ENCODE measurements around the gene SLC22A15.

Gene SLC22A15

DNA sequence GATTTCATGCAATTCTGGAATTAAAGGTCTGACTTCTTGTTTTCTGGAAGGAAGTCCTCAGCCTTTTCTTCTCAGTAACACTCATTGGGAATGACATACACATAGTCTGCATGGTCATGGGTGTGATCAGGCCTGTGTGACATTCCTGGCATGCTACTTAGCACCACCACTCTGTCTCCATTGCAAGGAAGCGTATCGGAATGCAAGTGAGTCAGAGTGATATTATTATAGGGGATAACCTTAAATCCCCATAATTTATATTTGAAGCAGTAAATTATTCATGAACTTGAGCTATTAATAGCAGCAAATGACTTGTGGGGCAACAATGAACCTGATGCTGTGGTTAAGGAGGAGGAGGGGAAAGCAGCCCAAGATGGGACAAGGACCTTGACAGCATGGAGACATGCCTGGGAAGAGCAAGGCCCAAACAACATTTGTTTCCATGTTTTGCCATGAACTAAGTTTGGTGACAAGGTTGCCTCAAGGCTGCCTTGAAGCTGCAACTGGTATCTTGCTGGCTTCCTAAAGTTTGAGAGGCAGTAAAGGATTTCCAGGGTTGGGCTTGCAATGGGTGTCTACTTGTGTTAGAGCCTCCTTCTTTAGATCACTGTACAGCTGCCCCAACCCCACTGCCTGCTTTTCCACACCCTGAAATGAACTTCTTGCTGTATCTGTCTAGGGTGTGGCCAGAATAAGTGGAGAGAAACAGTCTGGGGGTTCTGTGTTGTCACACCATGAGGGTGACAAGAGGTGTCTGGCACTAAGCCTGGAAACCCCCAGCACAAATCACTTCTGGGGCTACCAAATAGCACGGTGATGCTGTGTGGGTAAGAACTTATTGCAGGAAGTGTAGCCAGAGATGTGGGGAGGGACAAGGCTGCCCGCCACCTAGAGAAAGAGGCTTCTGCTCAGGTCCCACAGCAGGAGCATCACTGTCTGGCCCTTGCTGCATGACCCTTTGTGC, 139.4 kb downstream of the SLC22A15 start:
- TF ChIP-seq, protein P1, sequence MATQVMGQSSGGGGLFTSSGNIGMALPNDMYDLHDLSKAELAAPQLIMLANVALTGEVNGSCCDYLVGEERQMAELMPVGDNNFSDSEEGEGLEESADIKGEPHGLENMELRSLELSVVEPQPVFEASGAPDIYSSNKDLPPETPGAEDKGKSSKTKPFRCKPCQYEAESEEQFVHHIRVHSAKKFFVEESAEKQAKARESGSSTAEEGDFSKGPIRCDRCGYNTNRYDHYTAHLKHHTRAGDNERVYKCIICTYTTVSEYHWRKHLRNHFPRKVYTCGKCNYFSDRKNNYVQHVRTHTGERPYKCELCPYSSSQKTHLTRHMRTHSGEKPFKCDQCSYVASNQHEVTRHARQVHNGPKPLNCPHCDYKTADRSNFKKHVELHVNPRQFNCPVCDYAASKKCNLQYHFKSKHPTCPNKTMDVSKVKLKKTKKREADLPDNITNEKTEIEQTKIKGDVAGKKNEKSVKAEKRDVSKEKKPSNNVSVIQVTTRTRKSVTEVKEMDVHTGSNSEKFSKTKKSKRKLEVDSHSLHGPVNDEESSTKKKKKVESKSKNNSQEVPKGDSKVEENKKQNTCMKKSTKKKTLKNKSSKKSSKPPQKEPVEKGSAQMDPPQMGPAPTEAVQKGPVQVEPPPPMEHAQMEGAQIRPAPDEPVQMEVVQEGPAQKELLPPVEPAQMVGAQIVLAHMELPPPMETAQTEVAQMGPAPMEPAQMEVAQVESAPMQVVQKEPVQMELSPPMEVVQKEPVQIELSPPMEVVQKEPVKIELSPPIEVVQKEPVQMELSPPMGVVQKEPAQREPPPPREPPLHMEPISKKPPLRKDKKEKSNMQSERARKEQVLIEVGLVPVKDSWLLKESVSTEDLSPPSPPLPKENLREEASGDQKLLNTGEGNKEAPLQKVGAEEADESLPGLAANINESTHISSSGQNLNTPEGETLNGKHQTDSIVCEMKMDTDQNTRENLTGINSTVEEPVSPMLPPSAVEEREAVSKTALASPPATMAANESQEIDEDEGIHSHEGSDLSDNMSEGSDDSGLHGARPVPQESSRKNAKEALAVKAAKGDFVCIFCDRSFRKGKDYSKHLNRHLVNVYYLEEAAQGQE (IDR thresholded peaks at IDR 0.05; ENCODE audit: insufficient replicate concordance, low read depth) = no peak
- no peak for TF ChIP-seq POLR2AphosphoS5 (IDR thresholded peaks at IDR 0.05; ENCODE audit: low read depth)
- no peak for DNase-seq (ENCODE audit: low read depth in 1 of 2, low spot score in 1 of 2)
- H3K27me3 ChIP-seq (ENCODE audit: insufficient read depth, poor library complexity, severe bottlenecking) = no peaks in the 10 kb centered on the region
- no peak overlapping the region for H3K27ac ChIP-seq (replicated peaks)
- no peak overlapping the region for H3K4me3 ChIP-seq (replicated peaks; ENCODE audit: insufficient read depth, low read length)

DNA sequence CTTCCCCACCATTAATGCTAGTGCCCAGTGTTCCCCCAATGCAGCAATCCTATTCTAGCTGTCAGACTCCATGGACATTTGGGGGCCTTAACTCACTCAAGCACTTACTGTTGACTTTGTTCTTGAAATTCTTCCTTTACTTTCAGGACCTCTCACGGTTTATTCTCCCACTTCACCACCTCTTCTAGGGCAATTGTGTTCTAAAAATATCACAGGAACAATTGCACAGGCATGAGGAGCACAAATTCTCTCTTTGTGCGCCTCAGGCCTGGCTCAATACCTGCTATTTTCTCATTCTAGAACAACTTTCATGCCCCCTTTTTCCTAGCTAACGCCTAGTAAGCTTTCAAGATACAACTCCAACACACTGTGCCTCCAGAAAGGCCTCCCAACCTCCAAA, 142.2 kb downstream of the SLC22A15 start:
- no peaks in the 10 kb centered on the region for H3K27me3 ChIP-seq (ENCODE audit: insufficient read depth, poor library complexity, severe bottlenecking)
- no peak overlapping the region for H3K27ac ChIP-seq (replicated peaks)
- TF ChIP-seq POLR2AphosphoS5 (IDR thresholded peaks at IDR 0.05; ENCODE audit: low read depth) (no peak), GABPA (IDR thresholded peaks at IDR 0.05; ENCODE audit: low read depth) (no peak), SPI1 (IDR thresholded peaks at IDR 0.05; ENCODE audit: borderline replicate concordance, low read depth) (no peak)
- TF ChIP-seq, protein P2, sequence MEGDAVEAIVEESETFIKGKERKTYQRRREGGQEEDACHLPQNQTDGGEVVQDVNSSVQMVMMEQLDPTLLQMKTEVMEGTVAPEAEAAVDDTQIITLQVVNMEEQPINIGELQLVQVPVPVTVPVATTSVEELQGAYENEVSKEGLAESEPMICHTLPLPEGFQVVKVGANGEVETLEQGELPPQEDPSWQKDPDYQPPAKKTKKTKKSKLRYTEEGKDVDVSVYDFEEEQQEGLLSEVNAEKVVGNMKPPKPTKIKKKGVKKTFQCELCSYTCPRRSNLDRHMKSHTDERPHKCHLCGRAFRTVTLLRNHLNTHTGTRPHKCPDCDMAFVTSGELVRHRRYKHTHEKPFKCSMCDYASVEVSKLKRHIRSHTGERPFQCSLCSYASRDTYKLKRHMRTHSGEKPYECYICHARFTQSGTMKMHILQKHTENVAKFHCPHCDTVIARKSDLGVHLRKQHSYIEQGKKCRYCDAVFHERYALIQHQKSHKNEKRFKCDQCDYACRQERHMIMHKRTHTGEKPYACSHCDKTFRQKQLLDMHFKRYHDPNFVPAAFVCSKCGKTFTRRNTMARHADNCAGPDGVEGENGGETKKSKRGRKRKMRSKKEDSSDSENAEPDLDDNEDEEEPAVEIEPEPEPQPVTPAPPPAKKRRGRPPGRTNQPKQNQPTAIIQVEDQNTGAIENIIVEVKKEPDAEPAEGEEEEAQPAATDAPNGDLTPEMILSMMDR (IDR thresholded peaks at IDR 0.05; ENCODE audit: insufficient read depth, low read length) = no peak
- TF ChIP-seq, protein P1 (IDR thresholded peaks at IDR 0.05; ENCODE audit: insufficient replicate concordance, low read depth) = no peak
- H3K4me3 ChIP-seq (replicated peaks; ENCODE audit: insufficient read depth, low read length) = no peak overlapping the region
- DNase-seq (ENCODE audit: low read depth in 1 of 2, low spot score in 1 of 2) = no peak

Data from HL-60 (cell line).